BLaER1 treated with 17β-estradiol and CSF1 and Interleukin-3, amounts not matched to agents 10 nM and 100 nM (cell line): Measurements from ENCODE around the gene OOSP4B.
A peak's percentile ranks its signal among the peaks of the same experiment; 100 is the strongest.

Experiments used
- H3K27ac ChIP-seq, 11 experiments: shearing (Covaris generic); formaldehyde crosslinking; 2 replicates each; pipeline ENCODE4 v1.8.1; 2022
- H3K27me3 ChIP-seq, 11 experiments: shearing (Covaris generic); formaldehyde crosslinking; 2 replicates each; pipeline ENCODE4 v1.8.1; 2022
- H3K36me3 ChIP-seq, 11 experiments: shearing (Covaris generic); formaldehyde crosslinking; 2 replicates each; pipeline ENCODE4 v1.8.1; 2022
- H3K4me1 ChIP-seq, 10 experiments: shearing (Covaris generic); formaldehyde crosslinking; 2 replicates each; pipeline ENCODE4 v1.8.1; 2022
- H3K4me2 ChIP-seq, 11 experiments: shearing (Covaris generic); formaldehyde crosslinking; 2 replicates each; pipeline ENCODE4 v1.8.1; 2022
- H3K4me3 ChIP-seq, 10 experiments: shearing (Covaris generic); formaldehyde crosslinking; 2 replicates each; pipeline ENCODE4 v1.8.1; 2022
- H3K9ac ChIP-seq, 11 experiments: shearing (Covaris generic); formaldehyde crosslinking; 2 replicates each; pipeline ENCODE4 v1.8.1; 2022
- H3K9me3 ChIP-seq, 11 experiments: shearing (Covaris generic); formaldehyde crosslinking; replicated peaks in 1 of 11; 2 replicates each; pipeline ENCODE4 v1.8.1; 2022
- H4K20me1 ChIP-seq, 11 experiments: shearing (Covaris generic); formaldehyde crosslinking; 2 replicates each; pipeline ENCODE4 v1.8.1; 2022
- Cebpa-rat ChIP-seq, 11 experiments: shearing (Covaris generic); IDR thresholded peaks; 2 replicates each; pipeline ENCODE4 v1.8.1; 2022

Gene OOSP4B

DNA sequence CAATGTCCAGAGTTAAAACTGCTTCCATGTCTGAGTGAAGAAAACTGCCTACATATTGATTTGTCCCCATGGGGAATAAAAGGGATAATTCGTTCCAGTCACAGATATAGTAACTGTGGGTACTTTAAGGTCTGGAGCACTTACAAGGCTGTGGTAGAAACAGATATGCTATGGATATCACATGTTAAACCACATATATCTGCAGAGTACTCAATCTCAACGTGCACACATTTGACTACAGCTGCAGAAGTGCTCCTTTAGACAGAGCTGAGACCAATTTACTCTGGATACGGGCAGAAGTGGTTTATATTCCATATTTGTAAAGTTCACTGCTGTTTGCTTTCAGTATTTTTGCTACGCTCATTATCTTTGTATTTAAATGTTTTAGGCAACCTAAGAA lies 61.8 kb downstream of the OOSP4B start:
- Histone ChIP-seq H3K4me1 (peaks cover 0 to 11% (median 5%) of the 10 kb centered on the region in 10 experiments; a peak in 7 of 20 replicates), H3K27me3 (no peaks in the 10 kb centered on the region), H3K9me3 (peaks cover 0 to 39% (median 8%) of the 10 kb centered on the region in 11 experiments; a peak in 14 of 22 replicates), H3K27ac (no peak overlapping the region), H3K4me3 (no peak overlapping the region), H3K4me2 (peak overlapping the region in 1 of 11 experiments; percentile 38; a peak in 1 of 22 replicates), H3K9ac (no peak overlapping the region), H3K36me3 (no peaks in the 10 kb centered on the region), H4K20me1 (no peaks in the 10 kb centered on the region)
- TF ChIP-seq Cebpa-rat (IDR thresholded peaks at IDR 0.05): no peak

DNA sequence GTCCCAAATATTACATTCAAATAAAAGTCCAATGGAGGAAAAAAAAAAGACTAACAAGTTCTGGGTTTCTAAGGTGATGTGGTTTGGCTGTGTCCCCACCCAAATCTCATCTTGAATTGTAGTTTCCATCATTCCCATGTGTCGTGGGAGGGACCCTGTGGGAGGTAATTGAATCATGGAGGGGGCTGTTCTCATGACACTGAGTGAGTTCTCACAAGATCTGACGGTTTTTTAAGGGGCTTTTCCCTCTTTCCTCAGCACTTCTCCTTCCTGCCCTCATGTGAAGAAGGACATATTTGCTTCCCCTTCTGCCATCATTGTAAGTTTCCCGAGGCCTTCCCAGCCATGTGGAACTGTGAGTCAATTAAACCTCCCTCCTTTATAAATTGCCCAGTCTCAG lies 63.6 kb downstream of the OOSP4B start:
- Histone ChIP-seq H3K9me3 (peaks cover 0 to 38% (median 6%) of the 10 kb centered on the region in 11 experiments; a peak in 12 of 22 replicates), H3K27ac (no peak overlapping the region), H3K4me2 (no peak overlapping the region), H3K4me1 (peaks cover 0 to 11% (median 5%) of the 10 kb centered on the region in 10 experiments; a peak in 7 of 20 replicates), H3K9ac (no peak overlapping the region), H3K27me3 (no peaks in the 10 kb centered on the region), H3K36me3 (no peaks in the 10 kb centered on the region), H3K4me3 (no peak overlapping the region), H4K20me1 (no peaks in the 10 kb centered on the region)
- no peak for TF ChIP-seq Cebpa-rat (IDR thresholded peaks at IDR 0.05)
